SK-N-SH (cell line): ENCODE results near the gene ZFP36L1. TPM values are rescaled to one million over a fixed set of nuclear protein-coding genes. Genes with fewer than 3 reads are reported as not detected.

Experiments
- CTCF ChIA-PET: fragments of 300-600, 350-600 bp; formaldehyde crosslinking; extraction: SDS; loops from one replicate; lab custom pipeline; 2021; lab: Yijun Ruan, JAX
- POLR2A ChIA-PET: fragments of 350-600 bp; sonication (Branson Sonifier 250); formaldehyde crosslinking; extraction: SDS; loops from one replicate; lab custom pipeline; 2020; ENCODE audit warnings: antibody characterized with exemption, inconsistent platforms; lab: Yijun Ruan, JAX
- DNase-seq: peaks from one replicate; pipeline ENCODE4 v3.0.0; 2012
- H2AFZ ChIP-seq: fragments of 200-600 bp; sonication (generic); 2 replicates; pipeline ENCODE4 v1.8.1; 2016; ENCODE audit warnings: antibody characterized with exemption, mild to moderate bottlenecking, low read depth
- H3F3A ChIP-seq: fragments of 200-600 bp; sonication (generic); replicated peaks from 2 replicates; pipeline ENCODE3; 2016; ENCODE audit warnings: antibody characterized with exemption, mild to moderate bottlenecking; ENCODE audit not compliant: insufficient read depth
- H3K27ac ChIP-seq, 2 experiments: fragments of 200-500 bp in 1 of 2; fragments of 200-600 bp in 1 of 2; sonication (Bioruptor generic) in 1 of 2; sonication (generic), shearing (Covaris generic) in 1 of 2; 2 replicates each; pipeline versions ENCODE4 v1.5.1 to v1.6.1; 2014 to 2016; ENCODE audit warnings: low read depth in 2 of 2, inconsistent platforms in 1 of 2, low read length in 1 of 2, mild to moderate bottlenecking in 1 of 2, mixed read lengths in 1 of 2
- H3K27me3 ChIP-seq: fragments of 200-600 bp; sonication (generic), shearing (Covaris generic); 2 replicates; pipeline ENCODE4 v1.6.1; 2016; ENCODE audit warnings: mixed run types; ENCODE audit not compliant: insufficient read depth
- H3K36me3 ChIP-seq, 2 experiments: fragments of 200-500 bp in 1 of 2; fragments of 200-600 bp in 1 of 2; sonication (Bioruptor generic) in 1 of 2; sonication (generic) in 1 of 2; replicated peaks in 1 of 2; 2 replicates each; pipeline versions ENCODE3 to v1.5.1; 2014 to 2016; ENCODE audit warnings: low read length in 1 of 2, mild to moderate bottlenecking in 1 of 2; ENCODE audit not compliant: insufficient read depth in 2 of 2, control insufficient read depth in 1 of 2
- H3K4me1 ChIP-seq, 2 experiments: fragments of 200-500 bp in 1 of 2; fragments of 200-600 bp in 1 of 2; sonication (Bioruptor generic) in 1 of 2; sonication (generic), shearing (Covaris generic) in 1 of 2; 2 replicates each; pipeline versions ENCODE4 v1.5.1 to v1.6.1; 2014 to 2016; ENCODE audit warnings: low read depth in 1 of 2, low read length in 1 of 2, mixed run types in 1 of 2; ENCODE audit not compliant: insufficient read depth in 2 of 2, control insufficient read depth in 1 of 2
- H3K4me2 ChIP-seq: fragments of 200-600 bp; sonication (generic), shearing (Covaris generic); 2 replicates; pipeline ENCODE4 v1.6.1; 2017; ENCODE audit warnings: mixed run types
- H3K4me3 ChIP-seq, 2 experiments: fragments of 200-500 bp in 1 of 2; fragments of 200-600 bp in 1 of 2; sonication (Bioruptor generic) in 1 of 2; sonication (generic), shearing (Covaris generic) in 1 of 2; 2 replicates each; pipeline versions ENCODE4 v1.5.1 to v1.8.1; 2014 to 2016; ENCODE audit warnings: low read depth in 2 of 2, inconsistent platforms in 1 of 2, low read length in 1 of 2, mild to moderate bottlenecking in 1 of 2, mixed read lengths in 1 of 2, moderate library complexity in 1 of 2
- H3K79me2 ChIP-seq: fragments of 200-600 bp; sonication (generic); 2 replicates; pipeline ENCODE4 v1.8.1; 2017; ENCODE audit warnings: mild to moderate bottlenecking; ENCODE audit not compliant: insufficient read depth
- H3K9ac ChIP-seq: fragments of 200-600 bp; sonication (generic); 2 replicates; pipeline ENCODE4 v1.6.1; 2017; ENCODE audit warnings: mixed run types
- H3K9me2 ChIP-seq: fragments of 200-600 bp; sonication (generic); 2 replicates; pipeline ENCODE4 v1.6.1; 2017; ENCODE audit warnings: mixed run types
- H3K9me3 ChIP-seq: fragments of 200-600 bp; sonication (generic); 2 replicates; pipeline ENCODE4 v1.6.1; 2017; ENCODE audit warnings: mixed run types, mild to moderate bottlenecking, moderate library complexity
- H4K20me1 ChIP-seq: fragments of 200-600 bp; sonication (generic); 2 replicates; pipeline ENCODE4 v1.6.1; 2017; ENCODE audit warnings: mild to moderate bottlenecking, mixed run types; ENCODE audit not compliant: insufficient read depth
- ELF1 ChIP-seq: IDR thresholded peaks from 2 replicates; pipeline ENCODE4 v1.4.0; 2012
- EP300 ChIP-seq, 2 experiments: IDR thresholded peaks; 2 replicates each; pipeline versions ENCODE4 v1.4.0 to v1.6.1; 2012; ENCODE audit warnings: borderline replicate concordance in 1 of 2, low read depth in 1 of 2, low read length in 1 of 2
- PBX3 ChIP-seq: IDR thresholded peaks from 2 replicates; pipeline ENCODE4; 2012
- WGBS: methylation state at CpG from one replicate; pipeline ENCODE4 v1.1.6; 2017; ENCODE audit warnings: low lambda C conversion rate; 5-methylcytosine and 5-hydroxymethylcytosine counted together
- polyA plus RNA-seq, 3 experiments: library from polyadenylated mRNA; depleted of rRNA; stranded (reverse); fragments of >200 nt; gene quantifications; 2 replicates each; pipeline ENCODE4 v1.2.3, GENCODE V29; 2012

ZFP36L1 gene
- polyA plus RNA-seq, 1 of the 3 experiments (the other 2 are of a cell fraction): 16.5 TPM

- ChIA-PET POLR2A (interaction anchor here (1.2 kb wide), 1 partner anchor 128 kb away, joined by 5 read pairs; no protein-coding TSS in a partner anchor), CTCF (interaction anchor here (1.1 to 10.4 kb wide), 4 partner anchors 12 to 533 kb away, joined by 3 to 160 read pairs (median 4); no protein-coding TSS in a partner anchor)
- Histone ChIP-seq H2AFZ (no peak overlapping the region), H3K79me2 (no peaks in the 10 kb centered on the region), H3K9ac (no peak overlapping the region), H3K27ac (no peak overlapping the region)
- DNase-seq: no peak
- no peak for TF ChIP-seq EP300 (IDR thresholded peaks at IDR 0.05; ENCODE audit: borderline replicate concordance in 1 of 2, low read depth in 1 of 2, low read length in 1 of 2)
- no peak for TF ChIP-seq ELF1
- TF ChIP-seq, all 33 proteins: peak for 0
- peaks cover 12 to 19% of the 10 kb centered on the region in 2 experiments for H3K4me1 ChIP-seq
- H3K9me2 ChIP-seq: no peaks in the 10 kb centered on the region
- H3F3A ChIP-seq: peaks cover 32% of the 10 kb centered on the region
- no peak overlapping the region for H3K4me2 ChIP-seq
- H4K20me1 ChIP-seq: no peaks in the 10 kb centered on the region
- H3K27me3 ChIP-seq: no peaks in the 10 kb centered on the region
- H3K9me3 ChIP-seq: no peaks in the 10 kb centered on the region
- peaks cover 3% of the 10 kb centered on the region in 2 experiments for H3K36me3 ChIP-seq
- 92% methylated on average over 3 of the region's 3 CpGs for WGBS
- no peak overlapping the region for H3K4me3 ChIP-seq
Observed at GRCh38 chr14:68783408-68784225, 9.2 kb downstream of the ZFP36L1 start.

- H3F3A ChIP-seq: peaks cover 24% of the 10 kb centered on the region
- H3K27ac ChIP-seq: no peak overlapping the region
- 86% methylated on average over 9 of the region's 10 CpGs for WGBS
- ChIA-PET POLR2A (no interaction called here), CTCF (interaction anchor here (0.6 to 10.4 kb wide), 5 partner anchors 14 to 731 kb away, joined by 3 to 160 read pairs (median 3); no protein-coding TSS in a partner anchor)
- H3K36me3 ChIP-seq: no peaks in the 10 kb centered on the region
- H3K9ac ChIP-seq: no peak overlapping the region
- H3K27me3 ChIP-seq: no peaks in the 10 kb centered on the region
- no peak for TF ChIP-seq PBX3
- TF ChIP-seq, all 33 proteins: peak for 0
- Histone ChIP-seq H3K79me2 (no peaks in the 10 kb centered on the region), H3K9me2 (no peaks in the 10 kb centered on the region), H2AFZ (no peak overlapping the region), H3K9me3 (no peaks in the 10 kb centered on the region), H4K20me1 (no peaks in the 10 kb centered on the region), H3K4me1 (peaks cover 12 to 19% of the 10 kb centered on the region in 2 experiments; a peak in 3 of 4 replicates), H3K4me2 (no peak overlapping the region), H3K4me3 (no peak overlapping the region)
- DNase-seq: no peak
Observed at GRCh38 chr14:68782091-68782981, 10.5 kb downstream of the ZFP36L1 start.
